Measurements from ENCODE around the gene GABRG3.

The GABRG3 gene

DNA sequence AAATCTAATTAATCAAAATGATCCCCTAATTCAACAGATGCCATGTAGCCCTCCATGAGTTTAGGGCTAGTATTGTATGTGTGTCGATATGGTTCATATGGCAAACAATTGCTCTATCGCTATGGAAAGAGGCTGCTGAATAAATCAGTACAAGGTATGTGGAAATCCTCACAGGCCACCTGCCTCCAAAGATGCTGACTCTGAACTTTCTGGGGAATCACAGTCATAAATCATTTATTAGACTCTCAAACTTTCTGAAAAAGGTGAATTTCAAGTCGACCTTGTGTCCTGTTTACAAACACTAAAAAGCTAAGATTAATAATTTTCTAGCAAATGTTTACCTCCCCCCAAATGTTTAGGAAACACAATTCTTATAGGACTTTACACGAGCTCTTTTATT is 462.6 kb downstream of the GABRG3 start:
- no peak for DNase-seq

GRCh38 chr15:27438403-27439375 is 467.7 kb downstream of the GABRG3 start:
- no peak for DNase-seq

DNA sequence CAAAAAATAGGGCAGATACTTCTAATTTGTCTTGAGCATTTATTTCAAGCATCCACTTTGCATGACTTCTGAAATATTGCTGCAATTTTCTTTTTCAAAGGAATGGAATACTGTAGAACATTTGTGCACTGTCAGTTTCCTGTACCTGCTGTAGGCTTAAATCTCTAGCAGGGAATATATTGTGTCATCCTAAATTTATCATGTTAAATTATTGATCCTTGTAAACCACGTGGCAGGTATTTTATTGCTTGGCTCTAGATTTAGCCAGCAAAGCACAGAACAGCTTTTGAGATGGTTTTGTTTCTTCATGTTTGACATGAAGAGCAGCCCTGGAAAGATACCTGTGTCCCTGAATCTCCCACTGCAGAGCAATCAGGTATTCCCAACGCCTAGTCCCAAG is 470.1 kb downstream of the GABRG3 start:
- no peak for DNase-seq

GRCh38 chr15:27448234-27448633 is 477.3 kb downstream of the GABRG3 start:
- no peak for DNase-seq

DNA sequence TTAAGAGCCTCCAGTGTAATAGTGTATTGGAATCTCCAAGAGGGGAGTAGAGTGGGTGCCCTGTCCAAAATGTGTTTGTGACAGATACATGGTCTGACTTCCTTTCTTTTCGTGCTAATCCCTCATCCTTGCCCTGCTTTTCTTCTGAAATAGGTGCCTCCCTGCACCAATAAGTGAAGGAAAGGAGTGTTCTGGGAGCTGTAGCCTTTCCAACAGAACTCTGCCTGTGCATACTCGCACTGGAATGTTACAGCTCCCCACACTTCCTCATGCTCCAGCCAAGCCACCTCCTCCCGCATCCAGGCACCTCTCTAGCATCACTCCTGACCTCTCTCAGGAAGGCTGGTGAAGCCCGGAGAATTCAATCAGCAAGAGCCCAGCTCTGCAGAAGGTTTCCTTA is 478.0 kb downstream of the GABRG3 start:
- DNase-seq = no peak

- DNase-seq = no peak
These were observed 479.0 kb downstream of the GABRG3 start for GRCh38 chr15:27449941-27450340.

GRCh38 chr15:27454281-27455075 is 483.5 kb downstream of the GABRG3 start:
- no peak for DNase-seq

GRCh38 chr15:27456807-27457206 is 485.8 kb downstream of the GABRG3 start:
- DNase-seq = no peak

- no peak for DNase-seq
These were observed 486.8 kb downstream of the GABRG3 start for GRCh38 chr15:27457766-27458165.

- no peak for DNase-seq
These were observed 487.5 kb downstream of the GABRG3 start for GRCh38 chr15:27458345-27459084.

DNA sequence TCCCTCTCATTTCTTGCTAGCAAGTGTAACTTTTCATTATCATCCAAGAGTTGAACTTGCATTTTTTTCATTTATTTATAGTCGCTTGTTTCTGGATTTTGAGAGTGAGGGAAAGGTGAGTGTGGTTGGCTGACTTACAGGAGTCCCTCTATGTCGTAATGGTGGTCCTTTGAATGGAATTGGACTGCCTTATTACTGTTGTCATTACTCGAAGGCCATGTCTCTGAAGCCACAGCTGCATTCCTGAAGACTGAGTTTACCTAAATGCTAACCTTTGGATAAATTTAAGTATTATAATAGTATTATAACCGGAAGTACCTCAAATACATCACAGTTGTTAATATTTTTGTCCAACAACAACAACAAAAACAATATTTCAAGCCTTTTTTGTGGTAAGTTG is 488.9 kb downstream of the GABRG3 start:
- DNase-seq = no peak

GRCh38 chr15:27461181-27461580 is 490.2 kb downstream of the GABRG3 start:
- no peak for DNase-seq

GRCh38 chr15:27463525-27464088 is 492.6 kb downstream of the GABRG3 start:
- no peak for DNase-seq

DNA sequence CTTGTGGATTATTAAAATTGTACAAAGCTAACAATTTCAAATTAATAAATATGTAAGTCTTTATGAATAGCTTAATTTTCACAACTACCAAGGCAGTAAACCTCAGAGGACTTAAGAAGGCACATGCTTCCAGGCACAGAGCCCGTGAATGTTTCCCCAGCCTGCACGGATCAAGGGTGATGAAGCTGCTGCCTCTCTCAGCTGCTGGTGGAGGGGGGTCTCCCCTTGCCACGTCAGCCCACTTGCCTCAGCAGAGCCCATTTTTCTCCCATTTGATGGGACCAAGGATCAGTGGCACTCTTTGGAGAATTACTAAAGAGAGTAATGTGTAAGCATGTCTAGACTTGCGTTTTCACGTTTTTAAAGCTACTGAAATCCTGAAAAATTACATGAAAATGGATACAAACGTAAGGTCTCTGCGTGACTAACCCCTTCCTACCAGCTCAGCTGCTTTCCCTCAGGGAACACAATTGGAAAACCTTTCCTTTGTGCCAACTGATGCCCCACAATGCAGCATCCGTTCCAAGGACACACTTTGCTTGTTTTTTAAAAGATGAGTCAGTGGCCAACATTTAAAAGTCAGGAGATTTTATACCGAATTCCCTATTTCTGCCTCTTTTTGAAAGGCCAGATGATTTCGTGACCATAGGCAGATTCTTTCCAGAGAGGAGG is 494.1 kb downstream of the GABRG3 start:
- DNase-seq = no peak

GRCh38 chr15:27466758-27467157 is 495.8 kb downstream of the GABRG3 start:
- no peak for DNase-seq

GRCh38 chr15:27468151-27468591 is 497.2 kb downstream of the GABRG3 start:
- DNase-seq = no peak

DNA sequence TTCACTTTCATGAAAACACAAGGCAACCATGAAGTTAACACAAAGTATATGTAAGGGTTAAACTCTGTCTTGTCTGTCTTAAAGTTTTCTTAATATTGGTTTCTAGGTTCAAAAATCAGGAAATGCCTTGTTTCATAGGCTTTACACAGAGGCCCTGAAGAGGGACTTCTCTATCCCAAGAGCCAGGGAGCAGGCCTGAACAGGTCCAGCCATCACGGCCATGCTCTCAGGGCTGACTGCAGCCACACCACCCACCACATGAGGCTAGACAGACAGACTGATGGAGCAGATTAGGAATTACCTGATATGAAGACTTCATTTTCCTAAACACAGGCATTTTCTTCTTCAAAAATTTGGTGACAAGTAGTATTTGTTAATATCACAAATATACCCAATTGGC is 502.9 kb downstream of the GABRG3 start:
- DNase-seq = no peak

DNA sequence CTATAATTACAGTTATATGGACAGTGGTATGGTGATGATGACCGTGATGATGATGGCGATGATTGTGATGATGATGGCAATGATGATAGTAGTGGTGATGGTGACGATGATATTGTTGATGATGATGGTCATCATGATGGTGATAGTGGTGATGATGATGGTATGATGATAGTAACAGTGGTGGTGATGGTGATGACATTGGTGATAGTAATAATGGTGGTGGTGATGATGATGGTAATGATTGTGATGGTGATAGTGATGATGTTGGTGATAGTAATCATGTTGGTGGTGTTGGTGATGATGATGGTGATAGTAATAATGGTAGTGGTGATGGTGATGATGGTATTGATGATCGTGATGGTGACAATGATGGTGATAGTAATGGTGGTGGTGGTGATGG is 504.4 kb downstream of the GABRG3 start:
- DNase-seq = no peak

GRCh38 chr15:27479296-27480140 is 508.5 kb downstream of the GABRG3 start:
- no peak for DNase-seq

DNA sequence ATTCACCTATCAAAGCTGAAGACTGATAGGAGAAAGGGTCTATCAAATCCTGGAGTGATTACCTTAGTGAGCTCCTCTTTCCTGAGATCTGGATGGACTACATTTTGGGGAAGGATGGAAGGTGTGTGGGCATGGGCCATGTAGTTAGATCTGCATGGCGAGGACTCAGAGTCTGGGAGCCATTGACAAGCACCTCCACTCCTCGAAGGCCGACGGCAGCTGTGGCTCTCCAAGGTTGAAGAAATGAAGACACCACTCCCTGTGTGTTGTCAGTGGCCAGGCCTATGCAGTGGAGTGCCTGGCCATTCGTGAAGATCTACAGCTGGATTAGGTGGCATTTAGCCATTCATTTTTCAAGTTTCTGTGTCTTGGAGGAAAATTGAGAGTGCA is 509.2 kb downstream of the GABRG3 start:
- no peak for DNase-seq

GRCh38 chr15:27480642-27481041 is 509.7 kb downstream of the GABRG3 start:
- DNase-seq = no peak

All from activated T-cell treated with anti-CD3 and anti-CD28 coated beads for 4 hours (primary cell).